ENCODE data around the gene SLC6A17.

GRCh38 chr1:110206261-110206920 is 56.1 kb downstream of the SLC6A17 start:
- TF ChIP-seq, protein P1, sequence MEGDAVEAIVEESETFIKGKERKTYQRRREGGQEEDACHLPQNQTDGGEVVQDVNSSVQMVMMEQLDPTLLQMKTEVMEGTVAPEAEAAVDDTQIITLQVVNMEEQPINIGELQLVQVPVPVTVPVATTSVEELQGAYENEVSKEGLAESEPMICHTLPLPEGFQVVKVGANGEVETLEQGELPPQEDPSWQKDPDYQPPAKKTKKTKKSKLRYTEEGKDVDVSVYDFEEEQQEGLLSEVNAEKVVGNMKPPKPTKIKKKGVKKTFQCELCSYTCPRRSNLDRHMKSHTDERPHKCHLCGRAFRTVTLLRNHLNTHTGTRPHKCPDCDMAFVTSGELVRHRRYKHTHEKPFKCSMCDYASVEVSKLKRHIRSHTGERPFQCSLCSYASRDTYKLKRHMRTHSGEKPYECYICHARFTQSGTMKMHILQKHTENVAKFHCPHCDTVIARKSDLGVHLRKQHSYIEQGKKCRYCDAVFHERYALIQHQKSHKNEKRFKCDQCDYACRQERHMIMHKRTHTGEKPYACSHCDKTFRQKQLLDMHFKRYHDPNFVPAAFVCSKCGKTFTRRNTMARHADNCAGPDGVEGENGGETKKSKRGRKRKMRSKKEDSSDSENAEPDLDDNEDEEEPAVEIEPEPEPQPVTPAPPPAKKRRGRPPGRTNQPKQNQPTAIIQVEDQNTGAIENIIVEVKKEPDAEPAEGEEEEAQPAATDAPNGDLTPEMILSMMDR (IDR thresholded peaks at IDR 0.05), result no peak
- no peak for TF ChIP-seq POLR2A (IDR thresholded peaks at IDR 0.05)
